HG03135 (cell line): ENCODE data around the gene ITSN2.

Experiments
- ATAC-seq: cut with Tn5 transposase; IDR thresholded peaks from one replicate; pipeline ENCODE4 v1.9.1; 2021; ENCODE audit warnings: mild to moderate bottlenecking, moderate library complexity; ENCODE audit not compliant: unreplicated experiment

ITSN2 gene

DNA sequence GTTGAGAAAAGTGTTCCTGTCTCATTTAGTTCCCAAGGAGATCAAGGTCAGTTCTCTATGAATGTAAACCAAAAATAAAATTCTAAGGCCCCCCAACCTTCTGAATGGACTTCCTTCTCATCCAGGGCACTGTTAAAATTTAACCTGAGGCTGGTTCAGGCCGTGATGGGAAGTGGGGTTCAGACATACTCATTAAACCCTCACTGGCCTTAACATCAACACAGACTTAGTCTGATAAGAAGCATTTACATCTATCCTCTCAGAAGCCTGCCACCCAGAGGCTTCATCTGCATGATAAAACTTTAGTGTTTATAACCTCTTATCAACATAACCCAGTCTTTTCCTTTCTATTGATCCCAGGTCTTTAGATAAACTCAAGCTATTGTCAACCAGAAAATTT lies 22.4 kb downstream of the ITSN2 start:
- no peak for ATAC-seq

GRCh38 chr2:24336811-24337210 lies 23.5 kb downstream of the ITSN2 start:
- no peak for ATAC-seq

- no peak for ATAC-seq
These were observed 26.1 kb downstream of the ITSN2 start for GRCh38 chr2:24334245-24334633.

DNA sequence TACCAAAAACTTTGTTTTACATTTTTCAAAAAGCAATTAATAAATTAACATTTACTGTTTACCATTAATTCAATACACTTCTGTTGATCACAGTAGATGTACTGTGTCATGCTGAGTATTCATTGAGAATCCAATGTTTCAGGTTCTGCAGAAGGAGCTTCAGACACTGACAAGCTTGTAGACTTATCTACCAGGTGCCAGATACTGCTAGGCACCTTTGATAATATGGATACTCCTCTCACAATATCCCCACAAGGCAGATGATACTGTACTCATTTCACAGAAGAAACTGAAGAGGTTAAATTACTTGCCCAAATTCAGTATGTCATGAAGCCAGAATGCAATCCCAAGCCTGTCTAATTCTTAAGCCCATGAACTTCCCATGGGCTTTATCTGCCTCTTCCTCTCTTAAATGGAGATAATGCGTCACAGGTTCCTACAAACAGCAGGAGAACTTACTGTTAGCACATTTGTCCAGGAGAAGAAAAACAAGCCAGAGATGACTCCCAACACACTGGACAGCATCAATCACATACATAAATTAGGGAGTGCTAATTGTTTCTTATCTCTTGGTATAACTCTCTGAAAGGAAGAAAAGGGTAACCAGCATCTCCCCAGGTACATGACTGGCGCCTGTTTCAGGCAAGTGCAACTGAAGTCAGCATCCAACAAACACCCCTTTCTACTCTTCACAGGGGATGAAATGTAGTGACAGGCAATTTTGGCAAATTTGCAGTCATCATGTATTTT lies 27.4 kb downstream of the ITSN2 start:
- no peak for ATAC-seq

- no peak for ATAC-seq
These were observed 30.2 kb downstream of the ITSN2 start for GRCh38 chr2:24330161-24330560.

DNA sequence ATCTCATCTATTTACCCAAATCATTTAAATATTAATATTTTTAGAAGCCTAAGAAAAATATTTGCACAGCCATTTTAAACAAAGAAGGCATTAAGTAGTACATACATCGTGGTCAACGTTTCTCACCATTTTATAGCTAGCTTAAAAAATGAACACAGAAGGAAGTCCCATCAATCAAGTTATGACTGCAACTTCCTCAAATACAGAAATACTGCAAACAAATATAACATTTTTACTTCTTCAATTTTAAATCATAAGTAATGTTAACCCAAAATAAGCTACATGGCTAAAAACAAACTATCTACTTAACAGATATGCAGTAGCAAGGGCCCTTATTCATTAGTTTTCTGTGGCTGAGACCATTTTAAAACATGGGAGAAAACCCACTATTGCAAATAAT lies 30.6 kb downstream of the ITSN2 start:
- ATAC-seq, result no peak

GRCh38 chr2:24328010-24328409 lies 32.3 kb downstream of the ITSN2 start:
- ATAC-seq, result no peak

GRCh38 chr2:24317491-24317920 lies 42.8 kb downstream of the ITSN2 start:
- ATAC-seq, result no peak

GRCh38 chr2:24315669-24316068 lies 44.7 kb downstream of the ITSN2 start:
- ATAC-seq, result peak; percentile 54

GRCh38 chr2:24313744-24314632 lies 46.3 kb downstream of the ITSN2 start:
- no peak for ATAC-seq

- no peak for ATAC-seq
These were observed 52.4 kb downstream of the ITSN2 start for GRCh38 chr2:24307961-24308360.

GRCh38 chr2:24304631-24305030 lies 55.7 kb downstream of the ITSN2 start:
- no peak for ATAC-seq

- ATAC-seq, result no peak
These were observed 56.2 kb downstream of the ITSN2 start for GRCh38 chr2:24304098-24304497.

GRCh38 chr2:24301599-24301998 lies 58.7 kb downstream of the ITSN2 start:
- no peak for ATAC-seq

DNA sequence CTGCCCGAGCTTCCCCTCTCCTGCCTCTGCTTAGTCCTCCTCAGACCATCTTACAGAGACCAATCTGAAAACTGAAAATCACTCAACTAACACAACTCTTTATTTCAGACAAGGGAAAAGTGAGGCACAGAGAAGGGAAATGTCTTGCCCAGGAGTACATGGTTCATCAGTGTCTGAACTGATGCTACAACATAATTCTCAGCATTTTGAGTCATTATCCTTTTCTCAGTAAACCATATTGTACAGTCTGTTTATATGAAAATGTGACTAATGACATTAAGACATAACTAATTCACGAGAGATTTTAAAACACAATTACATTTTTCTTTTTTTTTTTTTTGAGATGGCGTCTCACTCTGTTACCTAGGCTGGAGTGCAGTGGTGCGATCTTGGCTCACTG lies 62.7 kb downstream of the ITSN2 start:
- ATAC-seq, result no peak

DNA sequence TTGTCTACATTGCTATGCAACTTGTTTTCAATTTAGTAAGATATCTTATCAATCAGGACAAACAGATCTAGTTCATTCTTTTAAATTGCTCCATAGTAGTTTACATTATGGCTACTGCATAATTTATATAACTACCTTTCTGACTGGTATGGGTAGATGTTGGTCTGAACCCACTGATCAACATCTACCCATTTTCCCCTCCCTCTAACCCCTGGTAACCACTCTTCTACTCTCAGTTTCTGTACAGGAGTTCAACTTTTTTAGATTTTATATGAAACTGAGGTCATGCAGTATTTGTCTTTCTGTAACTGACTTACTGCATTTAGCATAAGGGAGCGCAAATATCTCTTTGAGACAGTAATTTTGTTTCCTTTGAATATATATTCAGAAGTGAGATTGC lies 73.2 kb downstream of the ITSN2 start:
- ATAC-seq, result no peak

- no peak for ATAC-seq
These were observed 74.7 kb downstream of the ITSN2 start for GRCh38 chr2:24285484-24286152.

DNA sequence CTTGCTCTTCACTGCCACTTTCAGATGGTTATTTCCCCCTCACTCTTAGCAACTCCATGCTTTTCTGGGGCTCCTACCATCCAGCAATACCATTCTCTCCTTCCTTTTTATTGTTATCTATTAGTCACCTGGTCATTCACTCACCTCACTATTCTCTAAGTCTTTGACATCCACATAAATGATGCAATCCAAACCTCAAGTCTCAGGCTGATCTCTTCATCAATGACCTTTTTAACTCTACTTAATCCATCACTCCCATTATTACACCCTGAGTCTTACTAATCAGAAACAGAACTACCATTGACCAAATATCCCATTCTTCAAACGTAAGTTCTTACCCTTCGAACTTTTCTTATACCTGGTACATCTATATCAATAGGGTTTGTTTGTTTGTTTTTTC lies 79.7 kb downstream of the ITSN2 start:
- no peak for ATAC-seq

DNA sequence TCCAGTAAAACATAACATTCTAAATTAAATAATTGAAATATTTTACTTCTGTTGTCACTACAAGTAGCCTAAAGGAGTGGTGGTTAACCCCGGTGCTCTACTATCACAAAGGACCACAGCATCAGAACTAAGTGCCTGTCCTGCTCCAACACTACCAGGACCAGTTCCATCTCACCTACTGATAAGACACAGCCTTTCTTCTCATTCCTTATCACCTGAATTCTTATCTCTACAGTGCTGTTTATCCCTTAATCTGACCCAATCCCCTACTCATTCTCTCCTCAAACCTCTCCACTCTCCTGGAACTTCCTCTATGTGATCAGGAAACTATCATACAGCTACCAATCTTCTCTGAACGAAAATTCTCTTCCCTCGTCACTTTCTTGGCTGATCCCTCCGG lies 80.2 kb downstream of the ITSN2 start:
- no peak for ATAC-seq

DNA sequence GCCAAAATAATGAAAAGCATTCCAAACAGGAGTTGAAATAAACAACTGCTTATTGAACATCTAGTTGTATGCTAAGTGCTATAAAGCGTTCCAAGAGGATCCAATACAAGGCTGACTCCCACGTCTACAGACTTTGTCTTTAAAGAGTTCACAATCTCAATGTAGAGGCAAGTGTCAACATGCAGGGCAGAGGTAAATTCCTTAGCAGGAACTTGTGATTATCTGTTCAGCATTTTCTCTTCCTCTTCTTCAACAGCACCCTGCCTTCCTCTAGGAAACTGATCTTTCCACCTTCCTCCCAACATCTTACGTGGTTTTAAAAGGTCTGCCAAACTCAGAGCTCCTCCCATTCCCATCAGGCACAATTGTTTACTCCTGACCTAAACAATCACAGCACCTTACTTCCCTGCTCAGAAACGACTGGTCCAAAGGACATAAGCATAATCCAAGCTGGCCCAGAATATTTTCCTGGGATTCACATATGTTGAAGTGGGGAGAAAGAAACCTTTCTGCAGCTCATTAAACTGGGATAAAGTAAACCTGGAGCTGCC lies 83.9 kb downstream of the ITSN2 start:
- ATAC-seq, result no peak

DNA sequence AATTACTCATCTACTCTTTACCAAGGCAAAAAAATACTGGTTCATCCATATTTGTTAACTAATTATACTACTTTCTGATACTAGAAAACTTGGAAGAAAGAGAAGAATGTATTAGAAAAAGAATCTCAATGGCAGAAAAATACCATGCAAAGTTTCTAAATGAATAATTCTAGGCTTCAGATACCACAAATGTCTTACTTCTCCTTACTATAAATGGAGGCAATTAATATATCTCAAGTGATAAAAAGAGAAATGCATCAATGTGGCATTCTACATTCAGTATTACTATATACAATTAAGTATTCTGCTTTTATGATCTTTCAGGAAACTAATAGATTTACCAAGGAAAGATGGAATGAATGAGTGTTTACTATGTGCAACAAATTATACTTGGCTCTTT lies 85.5 kb downstream of the ITSN2 start:
- no peak for ATAC-seq
